ENCODE results near the gene VPS41.

Gene VPS41

DNA sequence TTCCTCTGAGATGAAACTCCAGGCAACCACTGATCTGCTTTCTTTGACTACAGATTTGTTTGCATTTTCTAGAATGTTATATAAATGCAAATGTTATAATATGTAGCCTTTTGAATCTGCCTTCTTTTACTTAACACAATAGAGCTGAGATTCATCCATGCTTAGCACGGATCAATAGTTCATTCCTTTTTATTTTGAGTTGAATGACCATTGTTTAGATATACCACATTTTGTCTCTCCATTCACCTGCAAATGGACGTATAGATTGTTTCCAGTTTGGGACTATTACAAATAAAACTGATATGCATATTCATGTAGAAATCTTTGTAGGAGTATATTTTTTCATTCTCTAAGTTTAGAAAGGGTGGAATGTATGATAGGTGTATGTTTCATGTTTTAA, 57.7 kb downstream of the VPS41 start:
- no peak for DNase-seq

DNA sequence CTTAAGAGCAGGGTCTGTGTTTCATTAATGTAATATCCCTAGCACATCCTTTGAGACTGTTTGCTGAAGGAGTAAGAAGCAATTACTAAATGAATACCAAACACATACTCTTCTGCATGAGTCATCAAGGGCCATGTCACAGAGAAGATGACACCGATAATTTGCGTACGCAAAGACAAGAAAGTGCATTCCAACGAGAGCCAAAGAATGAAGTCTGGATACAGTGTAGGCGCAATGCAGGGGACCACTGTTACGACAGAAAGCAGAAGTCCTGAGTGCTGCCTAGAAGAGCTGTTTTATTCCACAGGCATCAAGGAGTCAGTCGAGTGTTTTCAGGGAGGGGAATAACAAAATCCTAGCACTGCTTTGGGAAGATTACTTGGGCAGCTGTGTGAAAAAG, 62.7 kb downstream of the VPS41 start:
- no peak for DNase-seq

DNA sequence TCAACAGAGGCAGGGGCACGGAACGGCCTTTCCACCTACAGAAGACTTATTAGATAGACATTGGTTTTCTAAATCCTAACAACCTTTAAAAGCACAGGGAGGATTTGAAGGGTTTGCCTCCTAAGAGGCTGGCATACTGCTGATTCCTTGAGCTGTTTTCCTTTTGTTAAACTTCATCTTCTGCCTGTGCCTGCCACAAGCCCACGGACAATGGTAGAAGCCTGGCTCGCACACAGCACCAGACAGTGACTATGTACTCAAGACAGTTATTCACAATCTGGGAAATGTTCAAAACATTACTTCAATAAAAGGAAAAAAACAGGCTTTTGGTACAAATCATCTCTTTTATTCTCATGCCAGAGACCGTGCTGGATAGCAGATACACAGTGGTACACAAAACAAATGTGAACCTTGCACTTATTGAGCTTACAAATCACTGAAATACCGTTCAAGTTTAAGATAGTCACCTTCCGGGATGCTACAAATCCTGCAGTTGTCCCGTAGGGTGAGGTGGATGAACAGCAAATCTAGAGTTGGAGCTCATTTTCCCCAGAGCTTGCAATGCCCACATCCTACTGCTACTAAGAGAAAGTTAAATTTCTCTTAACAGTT, 63.9 kb downstream of the VPS41 start:
- no peak for DNase-seq

DNA sequence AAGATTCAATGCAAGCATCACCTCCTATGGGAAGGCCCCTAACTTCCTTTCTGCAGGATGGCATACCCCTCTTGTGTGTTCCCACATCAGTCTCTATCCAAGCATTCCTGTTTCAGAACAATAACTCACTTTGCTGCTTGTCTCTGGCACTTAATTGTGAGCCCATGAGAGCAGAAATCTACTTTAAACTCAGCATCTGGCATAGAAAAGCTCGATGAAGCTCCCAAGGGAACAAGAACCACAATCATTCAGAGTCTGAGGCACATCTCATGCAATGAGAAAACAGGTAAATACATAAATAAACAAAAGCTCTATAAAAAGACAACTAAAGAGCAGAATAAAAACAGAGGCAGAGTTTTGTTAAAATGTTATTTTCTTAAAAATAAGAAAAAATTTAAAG, 66.2 kb downstream of the VPS41 start:
- no peak for DNase-seq

DNA sequence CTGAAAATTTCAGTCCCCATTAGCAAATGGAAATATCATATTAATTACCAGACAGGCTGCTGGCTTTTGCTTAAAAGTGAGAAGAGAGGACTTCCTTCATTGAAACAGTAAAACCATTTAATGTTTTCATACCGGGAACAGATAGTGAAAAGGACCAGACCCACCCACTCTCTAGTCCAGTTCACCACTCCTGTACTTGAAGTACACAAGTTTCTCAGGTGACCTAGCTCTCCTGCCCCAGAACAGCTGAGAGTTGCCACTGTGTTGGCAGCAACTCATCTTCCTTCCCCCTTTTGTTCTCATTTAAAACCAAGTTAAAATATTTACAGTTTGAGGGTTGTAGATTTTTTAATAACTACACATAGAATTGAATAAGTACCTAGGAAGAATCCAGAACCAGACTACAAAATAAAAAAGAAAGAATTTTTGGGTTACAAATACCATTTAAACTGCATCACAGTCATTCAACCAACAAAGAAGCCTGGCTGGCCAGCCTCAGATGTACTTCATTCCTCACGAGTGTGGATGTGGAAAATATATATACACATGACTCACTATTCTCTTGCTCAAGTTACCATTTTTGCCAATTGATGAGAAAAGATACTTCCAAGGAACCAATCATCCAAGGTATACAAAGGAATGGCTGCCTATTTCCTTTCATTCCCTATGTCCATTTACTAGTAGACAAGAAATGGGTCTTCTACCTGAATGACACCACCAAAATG, 68.1 kb downstream of the VPS41 start:
- no peak for DNase-seq

DNA sequence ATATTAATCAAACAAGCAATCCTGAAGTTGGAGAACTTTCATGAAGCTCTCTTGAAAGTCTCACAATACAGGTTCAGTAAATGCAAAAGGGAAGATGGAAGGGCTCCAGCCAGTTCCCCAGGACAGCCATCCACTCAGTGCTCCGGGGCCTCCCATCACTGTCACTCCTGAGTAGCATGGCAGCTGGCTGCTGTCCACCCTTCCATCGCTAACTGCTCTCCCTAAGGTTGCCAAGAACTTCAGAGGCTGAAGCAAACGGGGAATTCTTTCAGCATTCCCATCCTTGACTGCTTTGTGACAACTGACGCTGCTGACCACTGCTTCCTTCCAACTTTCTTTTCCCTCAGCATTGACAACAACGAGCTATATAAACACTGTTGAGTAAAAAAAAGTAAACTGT, 69.1 kb downstream of the VPS41 start:
- DNase-seq: no peak

DNA sequence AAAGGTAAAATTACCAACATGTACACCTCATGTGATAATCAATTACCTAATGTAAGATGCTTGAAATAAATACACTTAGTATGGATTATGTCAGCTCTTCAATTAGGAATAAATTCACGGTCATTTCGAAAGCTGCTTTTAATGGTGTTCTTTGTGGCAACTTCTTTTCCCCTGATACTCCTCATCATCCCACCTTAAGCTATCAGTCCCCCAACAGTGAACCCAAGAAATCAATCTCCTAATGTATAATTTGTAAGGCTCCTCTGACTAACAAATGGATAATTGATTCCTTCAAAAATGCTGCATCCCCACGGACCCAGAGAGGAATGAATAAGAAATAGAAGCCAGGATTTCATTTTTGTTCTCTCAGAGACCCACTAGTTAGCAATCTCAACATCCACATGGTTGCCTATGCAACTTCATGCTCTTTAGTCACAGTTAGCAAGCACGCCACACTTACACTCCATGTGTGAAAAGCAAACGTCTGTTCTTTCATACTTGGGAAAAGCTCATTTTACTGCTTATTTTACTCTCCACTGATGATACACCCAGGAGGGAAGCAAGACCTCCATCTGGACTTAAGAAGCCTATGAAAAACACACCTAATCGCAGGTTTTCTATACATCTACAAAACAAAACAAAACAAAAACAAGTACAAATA, 70.1 kb downstream of the VPS41 start:
- no peak for DNase-seq

DNA sequence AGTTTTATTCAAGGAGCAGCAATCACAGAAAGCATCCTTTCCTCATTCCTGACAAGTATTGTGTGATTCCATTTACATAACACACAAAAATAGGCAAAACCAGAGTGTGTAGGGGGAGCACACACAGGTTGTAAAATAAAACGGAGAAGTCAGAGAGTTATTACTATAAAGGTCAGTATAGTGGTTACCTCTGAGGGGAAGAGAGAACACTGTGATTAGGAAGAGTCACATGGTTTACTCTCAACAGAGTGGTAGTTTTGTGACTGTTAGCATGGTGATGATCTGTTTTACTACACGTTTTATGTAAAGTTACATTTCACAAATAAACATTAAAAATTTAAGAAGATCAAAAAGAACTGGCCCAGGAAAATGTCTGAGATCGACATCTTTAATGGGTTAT, 74.6 kb downstream of the VPS41 start:
- DNase-seq: no peak

DNA sequence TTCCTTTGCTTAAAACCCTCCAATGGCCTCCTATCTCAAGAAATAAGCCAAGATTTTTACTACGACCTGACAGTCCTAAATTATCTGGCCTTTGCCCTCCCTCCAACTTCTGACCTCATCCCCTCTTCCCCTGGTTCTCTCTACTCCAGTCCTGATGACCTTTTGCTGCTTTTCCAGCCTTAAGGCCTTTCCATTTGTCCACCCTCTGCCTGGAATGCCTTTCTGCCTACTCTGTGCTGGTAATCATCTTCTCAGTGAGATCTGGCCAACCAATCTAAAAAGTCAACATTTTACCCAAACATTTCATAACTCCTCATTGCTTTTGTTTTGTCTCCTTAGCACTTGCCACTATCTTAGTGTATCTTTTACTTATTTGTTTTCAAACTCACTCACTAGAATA, 75.7 kb downstream of the VPS41 start:
- no peak for DNase-seq

DNA sequence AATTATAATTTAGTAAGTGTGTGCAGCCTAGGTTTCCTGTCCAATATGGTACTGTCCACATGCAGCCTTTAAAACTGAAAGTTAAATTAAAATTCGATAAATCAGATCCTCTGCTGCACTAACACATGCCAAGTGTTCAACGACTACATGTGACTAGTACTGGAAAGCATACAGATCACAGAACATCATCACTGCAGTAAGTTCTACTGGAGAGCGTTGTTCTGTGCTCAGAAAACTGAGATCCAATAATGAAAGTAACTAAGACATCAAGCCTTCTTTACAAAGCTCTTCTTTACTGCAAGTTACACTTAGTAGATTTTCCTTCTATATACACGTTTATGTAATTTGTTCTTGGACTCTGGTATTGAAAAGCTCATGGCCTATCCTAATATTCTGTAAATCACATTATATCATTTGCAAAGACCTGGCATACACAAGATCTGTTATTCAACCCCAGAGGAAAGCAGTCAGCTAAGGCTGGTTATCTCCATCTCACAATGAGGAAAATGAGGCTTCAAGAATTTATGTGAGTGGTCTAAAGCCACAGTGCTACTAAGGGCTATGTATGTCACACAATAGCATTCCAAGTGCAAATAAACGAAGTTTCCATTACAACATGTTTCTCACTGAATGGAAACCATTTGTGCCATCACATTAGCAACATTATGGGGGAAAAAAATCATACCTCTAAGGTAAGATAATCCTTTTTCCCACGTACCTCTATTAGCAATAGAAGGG, 77.6 kb downstream of the VPS41 start:
- no peak for DNase-seq

DNA sequence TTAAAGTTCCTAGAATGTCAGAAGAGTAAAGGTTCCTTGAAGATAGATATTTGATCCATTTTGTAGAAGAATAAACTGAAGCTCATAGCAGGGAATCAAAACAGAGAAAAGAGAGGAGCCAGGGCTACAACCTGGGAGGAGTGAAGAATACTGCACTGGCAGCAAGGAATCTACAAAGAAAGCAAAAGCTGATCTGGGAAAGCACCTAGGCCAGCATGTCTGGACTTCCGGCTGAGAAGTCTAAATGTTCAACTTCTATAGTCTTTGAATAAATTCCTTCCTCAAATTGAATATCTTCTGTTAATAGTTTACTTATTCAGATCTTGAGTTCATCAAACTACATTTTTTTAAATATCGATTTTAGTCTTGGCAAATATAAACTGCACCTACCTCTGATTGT, 78.2 kb downstream of the VPS41 start:
- no peak for DNase-seq

DNA sequence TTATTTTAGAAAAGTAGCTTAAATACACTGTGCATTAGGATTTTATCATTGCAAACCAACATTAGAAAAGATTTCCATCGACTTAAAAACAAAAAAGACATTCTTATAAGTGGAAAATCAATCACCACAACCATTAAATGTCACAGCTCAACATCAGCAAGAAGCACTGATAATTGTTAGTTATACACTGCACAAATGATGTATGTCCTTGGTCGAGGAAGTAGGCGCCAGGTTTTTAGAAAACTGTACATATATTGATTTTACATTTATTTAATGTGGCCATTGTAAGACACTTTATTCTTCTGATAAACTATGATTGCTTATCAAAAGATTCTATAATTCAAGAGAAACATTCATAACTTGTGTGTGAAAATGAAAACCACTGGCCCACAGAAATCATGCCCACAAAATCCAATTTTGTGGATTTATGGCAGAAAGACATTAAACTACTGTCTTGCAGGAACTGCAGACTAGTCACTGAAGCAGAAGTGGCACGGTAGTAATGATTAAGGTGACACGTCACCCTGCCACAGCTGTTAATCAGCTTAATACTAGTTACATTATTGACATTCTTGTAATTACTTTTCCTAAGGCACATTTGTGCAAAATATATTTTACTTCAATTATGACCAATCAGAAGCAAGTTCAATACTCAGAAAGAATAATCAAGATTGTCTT, 79.4 kb downstream of the VPS41 start:
- no peak for DNase-seq

DNA sequence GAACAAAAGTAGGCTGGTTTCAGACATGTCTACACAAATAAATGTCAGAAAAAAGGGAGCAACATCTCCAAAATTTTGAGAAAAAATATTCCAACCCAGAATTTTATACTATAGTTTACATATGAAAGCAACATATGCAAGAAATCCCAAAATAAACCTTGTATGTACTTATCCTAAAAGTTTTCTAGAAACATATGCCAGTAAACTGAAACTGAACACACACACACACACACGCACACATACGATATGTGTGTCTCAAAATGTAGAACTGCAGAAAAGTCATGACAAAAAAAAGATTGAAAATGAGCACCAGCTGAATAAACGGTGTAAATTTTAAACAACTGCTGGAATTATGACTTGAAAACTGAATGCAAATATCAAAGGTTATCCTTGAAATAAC, 81.0 kb downstream of the VPS41 start:
- no peak for DNase-seq

DNA sequence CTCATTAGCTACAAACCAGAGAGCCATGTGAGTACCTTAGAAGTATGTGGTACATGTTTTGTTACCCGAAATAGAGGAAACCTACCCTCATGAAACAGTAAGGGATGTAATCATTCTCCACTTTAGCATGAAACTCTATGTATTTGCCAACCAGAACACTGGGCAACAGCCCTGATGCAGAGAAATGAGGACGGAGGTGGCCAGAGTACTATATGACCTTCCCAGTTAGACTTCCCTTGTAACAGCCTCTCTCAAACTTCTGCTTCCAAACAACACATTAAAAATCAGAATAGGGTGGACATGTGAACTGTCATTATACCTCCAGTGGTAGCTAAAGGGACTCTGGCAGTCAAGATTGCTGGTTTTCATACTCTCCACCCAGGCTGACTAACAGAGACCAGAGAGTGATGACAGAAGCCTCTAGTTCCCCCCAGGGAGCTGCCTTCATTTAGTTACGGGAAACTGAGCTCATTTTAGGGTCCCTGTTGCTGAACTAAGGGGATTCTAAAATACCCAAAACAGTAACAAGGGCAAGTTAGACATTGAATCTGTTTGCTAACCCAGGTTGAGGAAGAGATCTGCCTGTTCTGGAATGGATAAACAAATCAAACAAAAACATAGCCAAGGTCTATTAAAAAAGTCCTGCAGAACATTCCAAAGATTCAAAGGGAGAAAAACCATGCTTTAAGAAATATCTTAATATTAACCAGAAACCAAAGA, 83.1 kb downstream of the VPS41 start:
- no peak for DNase-seq

DNA sequence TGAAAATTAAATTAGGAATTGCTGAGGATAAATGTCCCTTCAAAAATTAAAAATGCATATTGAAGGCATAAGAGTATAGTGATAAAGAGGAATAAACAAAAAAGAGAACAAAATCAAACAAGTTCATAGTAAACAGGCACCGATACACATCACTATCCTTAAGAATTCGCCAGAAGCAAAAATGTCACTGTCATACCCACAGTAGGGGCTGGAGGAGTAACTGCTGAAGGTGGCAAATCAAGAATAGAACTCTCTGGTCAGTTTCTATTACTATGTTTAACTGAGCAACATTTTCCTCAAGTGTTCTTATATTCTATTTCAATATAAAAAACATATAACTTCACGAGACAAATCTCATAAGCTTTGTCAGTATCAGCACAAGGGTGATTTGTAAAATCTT, 84.0 kb downstream of the VPS41 start:
- no peak for DNase-seq

DNA sequence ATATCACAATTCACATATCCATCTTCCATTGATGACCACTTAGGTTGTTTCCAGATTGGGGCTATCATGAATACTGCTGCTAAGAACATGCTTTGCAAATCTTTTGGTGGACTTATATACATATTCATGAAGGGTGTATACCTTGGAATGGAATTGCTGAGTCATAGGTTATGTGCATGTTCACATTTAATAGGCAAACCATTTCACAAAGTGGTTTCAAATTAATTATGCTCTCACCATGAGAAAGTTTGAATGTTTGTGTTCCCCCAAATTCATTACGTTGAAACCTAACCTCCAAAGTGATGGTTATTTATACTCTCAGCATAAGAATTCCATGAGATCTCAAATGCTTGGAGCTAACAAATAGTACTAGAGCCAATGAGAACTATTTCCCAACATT, 86.4 kb downstream of the VPS41 start:
- no peak for DNase-seq

DNA sequence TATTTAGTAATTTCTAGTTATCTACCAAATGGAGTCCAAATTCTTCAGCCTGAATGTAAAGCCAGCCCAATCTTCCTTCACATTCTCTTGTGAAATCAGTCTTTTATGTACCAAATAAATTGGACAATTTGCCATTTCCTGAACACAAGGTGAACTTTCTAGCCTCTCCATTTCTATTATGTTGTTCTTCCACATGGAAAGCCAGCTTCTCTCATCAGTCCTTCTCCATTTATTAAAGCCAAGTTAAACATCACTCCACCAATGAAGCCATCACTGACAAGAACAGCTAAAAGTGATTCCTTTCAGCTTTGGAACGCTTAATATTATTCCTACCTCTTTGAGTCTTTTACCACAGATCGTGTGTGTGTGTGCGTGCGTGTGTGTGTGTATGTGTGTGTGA, 88.4 kb downstream of the VPS41 start:
- DNase-seq: no peak

DNA sequence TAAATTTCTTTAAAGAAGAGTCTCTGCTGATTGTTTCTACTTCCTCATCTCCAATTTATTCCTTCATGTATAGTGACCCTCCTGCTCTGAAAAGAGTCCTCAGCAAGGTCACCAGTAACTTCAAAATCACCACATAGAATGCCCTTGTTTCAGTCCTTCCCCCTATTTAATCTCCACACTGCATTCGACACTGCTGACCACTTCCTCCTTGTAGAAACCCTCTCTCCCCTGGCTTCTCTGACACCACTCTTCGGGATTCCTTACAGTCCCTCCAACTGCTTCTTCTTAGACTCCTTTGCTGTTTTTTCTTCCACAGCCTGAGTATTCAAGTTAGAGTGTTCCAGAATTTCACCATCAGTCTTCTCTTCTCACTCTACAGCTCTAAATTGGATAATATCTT, 89.5 kb downstream of the VPS41 start:
- DNase-seq: no peak

DNA sequence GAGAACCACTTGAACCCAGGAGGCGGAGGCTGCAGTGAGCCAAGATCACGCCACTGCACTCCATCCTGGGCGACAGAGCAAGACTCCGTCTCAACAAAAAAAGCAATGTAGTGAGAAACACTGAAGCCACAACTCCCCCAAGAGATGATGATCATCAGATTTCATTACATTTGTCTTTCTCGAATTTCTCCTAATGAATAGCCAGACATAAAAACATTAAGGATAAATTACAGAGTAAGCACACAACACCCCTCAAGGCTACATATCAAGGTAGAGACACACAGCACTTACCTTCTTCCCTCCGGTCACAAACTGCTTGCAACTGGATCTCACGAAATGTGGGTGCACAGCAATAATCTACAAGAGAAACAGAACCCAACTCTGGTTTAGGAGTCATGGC, 91.5 kb downstream of the VPS41 start:
- no peak for DNase-seq

DNA sequence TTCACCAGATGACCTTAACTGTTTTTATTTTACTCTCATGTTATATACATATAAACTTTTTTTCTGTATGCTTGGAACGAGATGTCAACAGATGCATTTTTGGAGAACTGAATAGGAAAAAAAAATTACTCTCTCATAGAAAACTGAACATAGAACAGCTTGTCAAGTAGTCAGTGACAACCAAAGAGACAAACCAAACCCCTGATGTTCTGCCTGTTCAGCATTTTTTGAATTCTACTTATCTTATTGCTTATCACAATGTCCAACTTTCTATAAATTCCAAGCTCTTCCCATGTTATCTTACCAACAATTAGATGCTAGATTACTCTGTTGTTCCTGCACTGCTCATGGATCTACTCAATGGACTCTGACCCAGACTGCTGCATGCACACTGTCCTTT, 95.2 kb downstream of the VPS41 start:
- no peak for DNase-seq

DNA sequence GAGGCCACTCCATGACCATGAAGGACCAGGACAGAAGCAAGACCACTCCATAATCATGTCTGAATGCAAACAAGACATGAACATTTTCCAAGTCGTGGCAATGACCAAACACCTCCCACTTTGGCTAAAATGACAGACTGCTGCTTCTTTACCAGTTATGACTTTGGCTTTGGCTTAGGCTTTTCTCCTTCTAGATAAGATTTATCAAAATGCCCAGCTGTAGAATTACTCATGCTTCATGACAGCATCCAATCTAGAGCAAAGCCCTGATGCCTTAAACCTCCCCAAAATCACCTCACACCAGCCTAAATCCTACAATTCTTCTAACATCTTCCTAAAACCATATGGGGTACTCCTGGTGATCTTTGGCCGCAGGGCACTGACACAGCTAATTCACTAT, 102.1 kb downstream of the VPS41 start:
- DNase-seq: no peak

DNA sequence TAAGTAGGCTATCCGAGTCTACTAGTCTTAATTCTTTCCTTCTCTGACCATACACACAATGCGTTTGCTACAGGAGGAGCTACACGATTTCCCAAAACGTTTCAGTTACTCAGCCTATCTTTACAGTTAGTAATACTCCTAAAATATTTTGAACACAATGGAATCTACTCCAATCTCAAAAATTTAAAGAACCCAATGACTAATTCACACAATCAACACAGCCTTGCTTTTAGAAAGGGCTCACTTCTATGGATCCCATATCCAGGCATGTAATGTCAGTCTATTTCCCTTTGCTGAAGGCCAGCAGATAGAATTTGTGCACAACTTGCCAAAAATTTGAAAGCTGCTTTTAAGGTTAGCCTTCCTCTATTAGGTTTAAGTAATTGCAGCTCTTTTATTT, 107.2 kb downstream of the VPS41 start:
- DNase-seq: no peak
